HG02884 (cell line): ENCODE measurements around the gene HIRA.

Source experiments
- ATAC-seq: cut with Tn5 transposase; IDR thresholded peaks from one replicate; pipeline ENCODE4 v1.9.1; 2021; ENCODE audit warnings: mild to moderate bottlenecking, moderate library complexity; ENCODE audit not compliant: unreplicated experiment

Gene HIRA

DNA sequence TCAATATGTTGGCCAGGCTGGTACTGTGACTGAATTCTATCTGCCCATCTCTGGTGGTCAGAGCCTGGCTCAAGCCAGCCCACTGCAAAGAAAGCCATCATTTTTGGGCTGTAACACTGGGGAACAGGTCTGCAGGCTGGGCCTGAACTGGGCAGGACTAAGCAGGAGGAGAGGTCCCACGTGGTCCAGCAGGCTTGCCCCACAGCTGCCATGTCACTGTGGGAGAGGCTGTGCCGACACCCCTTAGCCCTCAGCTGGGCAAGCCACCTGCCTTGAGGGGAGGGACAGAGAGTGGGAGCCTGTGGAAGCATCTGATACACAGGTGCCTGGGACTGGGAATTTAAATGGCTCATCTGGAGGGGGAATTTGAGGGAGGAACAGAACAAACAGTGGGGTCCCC lies 73.3 kb downstream of the HIRA start:
- ATAC-seq: no peak

DNA sequence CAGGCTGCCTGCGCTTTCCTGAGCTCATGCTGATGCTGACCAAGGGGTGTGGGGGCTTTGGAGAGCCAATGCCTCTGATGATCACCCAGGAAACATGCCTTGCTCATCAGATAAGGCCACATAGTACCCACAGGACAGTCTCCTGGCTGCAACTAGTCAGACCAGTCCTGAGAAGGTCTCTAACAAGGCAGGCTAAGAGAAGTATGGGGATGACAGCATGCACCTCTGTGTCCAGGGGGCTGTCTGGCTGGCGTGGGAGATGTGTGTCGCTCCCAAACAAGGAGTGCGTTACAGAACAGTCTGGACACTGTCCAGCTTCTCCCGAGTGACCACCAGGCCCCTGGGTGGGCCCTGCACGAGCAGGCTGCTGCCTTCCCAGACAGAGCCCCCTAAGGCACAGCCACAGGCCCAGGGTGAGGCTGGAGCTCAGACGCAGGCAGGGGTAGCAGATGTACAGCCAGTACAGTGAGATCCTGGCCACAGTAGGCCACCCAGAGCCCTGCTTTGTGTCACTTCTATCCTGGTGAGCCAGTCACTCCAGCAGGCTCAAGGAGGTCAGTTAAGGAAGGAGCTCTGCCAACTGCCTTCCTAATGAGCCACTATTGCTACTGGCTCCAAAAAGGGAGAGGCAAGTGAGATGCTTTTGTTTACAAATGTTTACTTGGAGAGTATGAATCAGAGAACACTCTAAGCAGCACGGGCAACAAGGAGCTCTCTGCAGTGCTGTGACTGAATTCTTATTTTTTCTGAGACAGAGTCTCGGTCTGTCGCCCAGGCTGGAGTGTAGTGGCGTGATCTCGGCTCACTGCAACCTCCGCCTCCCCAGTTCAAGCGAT lies 74.0 kb downstream of the HIRA start:
- ATAC-seq: no peak

DNA sequence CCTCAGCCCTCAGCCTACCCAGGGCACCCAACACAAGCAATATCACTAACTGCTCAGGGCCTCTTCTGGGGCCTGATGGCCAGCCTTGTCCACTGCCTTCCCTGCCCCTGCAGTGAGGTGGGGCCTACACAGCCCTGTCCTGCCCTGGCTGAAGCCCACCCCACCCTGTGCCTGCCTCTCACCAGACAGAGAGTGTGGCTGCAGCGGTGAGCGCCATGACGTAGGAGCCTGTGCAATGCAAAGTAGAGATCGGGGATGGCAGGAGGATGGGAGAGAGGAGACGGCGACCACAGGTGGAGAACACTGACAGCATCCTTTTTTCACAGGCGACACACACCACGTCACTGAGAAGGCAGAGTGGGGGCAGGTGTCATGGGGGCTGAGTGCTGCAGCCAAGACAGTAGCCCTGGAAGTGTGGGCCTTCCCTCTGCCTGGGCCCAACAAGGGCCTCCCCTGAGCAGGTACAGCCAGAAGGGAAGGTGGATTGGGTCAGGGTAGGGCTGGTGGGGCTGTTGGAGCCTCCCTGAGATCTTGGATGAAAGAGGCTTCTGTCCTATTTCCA lies 74.7 kb downstream of the HIRA start:
- ATAC-seq: no peak

DNA sequence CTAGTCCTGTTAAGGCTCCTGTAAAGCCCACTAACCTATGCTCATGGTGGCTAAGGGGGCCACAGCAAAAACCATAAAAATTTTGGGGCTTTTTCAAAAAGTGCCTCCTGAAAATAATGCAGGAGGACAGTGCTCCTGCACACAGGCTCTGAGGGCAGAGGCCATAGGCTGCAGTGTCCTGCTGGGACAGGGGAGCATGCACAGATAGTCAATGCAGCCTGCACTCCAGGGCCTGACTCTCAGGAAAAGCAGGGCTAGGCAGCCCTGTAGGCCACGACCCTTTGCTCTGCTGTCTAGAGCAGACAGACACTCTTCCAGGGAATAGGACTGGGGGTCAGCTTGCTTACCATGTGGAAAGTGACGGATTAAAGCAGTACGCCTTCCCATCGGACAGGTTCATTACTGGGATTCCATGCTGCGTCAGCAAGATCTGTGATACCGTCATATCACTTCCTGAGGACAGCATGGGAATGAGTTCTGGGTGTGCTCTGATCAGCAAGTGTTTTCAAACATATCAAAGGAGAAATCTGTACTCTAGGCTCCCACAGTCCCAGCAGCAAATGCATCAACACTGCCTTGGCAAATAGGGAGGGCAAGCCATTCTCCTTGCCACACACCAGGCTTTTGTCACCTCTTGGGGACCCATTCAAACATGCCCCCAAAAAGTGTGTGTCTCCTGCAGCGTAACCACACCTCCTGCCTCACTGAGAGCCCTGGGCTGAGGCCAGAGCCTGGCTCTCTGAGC lies 75.9 kb downstream of the HIRA start:
- no peak for ATAC-seq

DNA sequence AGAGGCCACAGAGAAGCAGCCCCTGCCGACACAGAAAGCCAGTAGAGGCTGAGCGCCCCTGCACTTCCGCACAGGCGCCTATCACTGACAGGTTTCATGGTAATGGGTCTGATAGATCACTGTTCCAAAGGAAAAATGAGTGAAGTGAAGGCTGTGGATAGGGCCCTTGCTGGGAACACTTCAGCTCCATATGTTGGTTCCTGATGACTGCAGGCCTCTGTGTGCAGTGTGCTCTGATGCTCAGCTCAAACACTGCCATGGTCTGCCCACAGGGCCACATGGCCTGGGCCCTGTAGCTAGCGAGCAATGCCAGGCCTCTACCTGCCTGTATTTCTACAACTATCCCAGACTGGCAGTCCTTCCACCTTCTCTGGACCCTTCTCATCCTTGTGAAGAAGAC lies 77.3 kb downstream of the HIRA start:
- no peak for ATAC-seq

DNA sequence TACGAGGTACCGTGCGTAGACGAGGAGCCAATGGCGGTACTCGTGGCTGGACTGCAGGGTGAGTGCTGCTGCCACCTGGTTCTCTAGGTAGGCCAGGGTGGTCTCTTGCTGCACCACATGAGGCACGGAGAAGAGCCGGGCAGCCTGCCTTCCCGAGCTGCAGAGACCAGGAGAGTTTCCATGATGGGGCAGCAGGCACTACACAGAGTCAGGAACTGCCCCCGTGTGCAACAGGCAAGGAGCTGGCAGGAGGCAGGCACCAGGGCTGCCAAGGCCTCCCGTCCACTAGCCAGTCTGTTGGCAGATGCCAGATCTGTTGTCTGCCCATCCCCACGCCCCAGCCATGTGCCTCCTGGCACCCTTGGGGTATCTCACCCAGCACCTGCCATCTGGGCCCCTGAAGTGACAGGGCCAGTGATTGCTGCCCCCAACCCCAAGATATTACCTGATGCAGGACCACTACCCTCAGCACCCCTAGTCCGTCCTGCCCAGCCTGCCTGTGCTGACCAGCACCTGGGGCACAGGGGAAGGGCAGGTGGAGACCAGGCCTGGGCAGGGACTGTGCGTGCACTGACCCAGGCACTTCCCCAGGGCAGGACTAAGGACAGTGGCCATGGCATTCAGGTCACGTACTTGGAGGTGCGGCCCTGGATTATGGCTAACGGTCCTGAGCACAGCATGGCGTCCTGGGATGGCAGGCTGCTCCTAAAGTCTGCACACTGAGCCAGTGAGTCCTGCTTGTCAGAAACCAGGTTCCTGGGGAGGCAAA lies 78.0 kb downstream of the HIRA start:
- ATAC-seq: no peak

DNA sequence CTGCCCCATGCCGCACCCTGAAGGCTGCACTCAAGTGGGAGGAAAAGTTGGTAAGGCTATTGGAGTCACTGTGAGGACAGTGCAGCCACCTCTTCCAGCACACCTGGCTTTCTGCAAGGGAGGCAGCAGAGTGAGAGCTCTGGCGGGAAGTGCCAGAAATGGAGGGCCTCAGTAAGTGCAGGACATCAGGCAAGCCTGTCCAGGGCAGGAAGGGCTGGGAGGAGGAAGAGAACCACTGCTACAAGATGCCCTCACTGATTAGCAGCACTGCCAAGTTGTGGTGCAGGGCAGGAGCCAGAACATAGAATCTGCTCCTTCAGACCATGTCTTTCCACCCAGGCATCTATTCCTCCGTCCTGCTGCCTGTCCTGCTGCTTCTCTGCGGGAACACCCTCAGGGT lies 78.8 kb downstream of the HIRA start:
- ATAC-seq: no peak

DNA sequence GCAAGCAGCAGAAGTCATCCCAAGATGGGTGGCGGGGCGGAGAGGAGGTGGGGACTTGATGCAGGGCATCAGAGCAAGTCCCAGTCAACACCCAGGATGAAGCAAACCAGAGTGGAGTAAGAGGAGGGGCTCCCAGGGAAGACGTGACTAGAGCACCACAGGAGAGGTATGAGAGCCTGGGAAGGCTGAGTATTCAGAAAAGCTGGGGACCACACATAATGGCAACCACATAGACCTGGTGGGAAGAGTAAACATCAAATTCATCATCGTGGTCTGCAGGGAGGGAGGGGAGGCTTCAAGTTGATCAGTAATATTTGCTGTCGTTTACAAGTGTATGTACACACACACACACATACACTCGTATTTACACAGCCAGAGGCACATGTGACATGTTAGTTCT lies 79.3 kb downstream of the HIRA start:
- no peak for ATAC-seq

DNA sequence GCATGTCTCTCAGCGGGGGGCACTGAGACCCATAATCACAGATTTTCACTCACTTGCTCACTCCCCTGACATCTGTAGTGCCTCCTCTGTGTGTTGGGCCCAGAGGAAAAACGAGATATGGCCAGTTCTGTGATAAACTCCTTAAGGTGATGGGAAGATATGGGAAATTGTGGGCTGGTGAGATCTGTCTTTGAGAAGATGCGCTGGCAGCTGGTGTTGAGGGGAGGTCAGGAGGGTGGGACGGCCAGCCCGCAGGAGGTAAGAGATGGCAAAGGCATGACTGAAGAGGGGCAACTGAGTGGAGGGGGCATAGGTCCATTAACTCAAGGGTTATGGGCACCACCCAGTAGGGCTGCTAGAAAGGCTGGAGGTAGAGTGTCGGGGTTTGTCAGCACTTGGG lies 79.9 kb downstream of the HIRA start:
- no peak for ATAC-seq

DNA sequence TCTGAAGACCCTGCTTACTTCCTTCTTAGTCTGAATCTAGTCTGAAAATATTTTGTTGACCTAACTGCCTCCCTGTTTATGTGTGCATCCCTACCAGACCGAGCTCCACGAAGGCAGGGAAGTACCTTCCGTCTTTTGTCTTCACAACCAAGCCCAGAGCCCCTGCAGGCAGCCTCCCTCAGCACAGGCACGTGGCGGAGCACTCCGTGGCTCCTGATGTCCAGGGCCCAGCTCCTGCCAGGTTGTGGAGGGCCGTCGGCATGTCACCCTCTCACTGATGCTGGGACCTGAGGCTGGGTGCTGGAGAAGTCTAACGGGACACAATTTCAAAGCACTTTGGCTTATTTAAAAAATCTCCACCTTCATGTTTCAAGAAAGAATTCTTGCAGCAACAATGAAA lies 80.6 kb downstream of the HIRA start:
- ATAC-seq: no peak

DNA sequence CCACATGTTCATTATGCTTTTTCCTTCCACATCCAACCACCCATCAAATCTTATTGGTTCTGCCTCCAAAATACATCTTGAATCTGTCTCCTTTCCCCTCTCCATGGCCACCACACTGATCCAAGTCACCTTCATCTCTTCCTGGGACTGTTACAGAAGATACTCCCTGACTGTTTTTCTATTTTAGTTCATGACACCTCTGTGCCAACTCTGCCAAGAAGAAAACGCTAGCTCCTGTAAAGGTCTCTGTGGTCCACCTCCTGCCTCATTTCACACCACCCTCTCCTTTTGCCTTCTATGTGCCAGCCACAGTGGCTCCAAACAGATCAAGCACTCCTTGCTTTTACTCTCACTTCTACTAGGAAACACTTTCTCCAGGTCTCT lies 81.1 kb downstream of the HIRA start:
- no peak for ATAC-seq

DNA sequence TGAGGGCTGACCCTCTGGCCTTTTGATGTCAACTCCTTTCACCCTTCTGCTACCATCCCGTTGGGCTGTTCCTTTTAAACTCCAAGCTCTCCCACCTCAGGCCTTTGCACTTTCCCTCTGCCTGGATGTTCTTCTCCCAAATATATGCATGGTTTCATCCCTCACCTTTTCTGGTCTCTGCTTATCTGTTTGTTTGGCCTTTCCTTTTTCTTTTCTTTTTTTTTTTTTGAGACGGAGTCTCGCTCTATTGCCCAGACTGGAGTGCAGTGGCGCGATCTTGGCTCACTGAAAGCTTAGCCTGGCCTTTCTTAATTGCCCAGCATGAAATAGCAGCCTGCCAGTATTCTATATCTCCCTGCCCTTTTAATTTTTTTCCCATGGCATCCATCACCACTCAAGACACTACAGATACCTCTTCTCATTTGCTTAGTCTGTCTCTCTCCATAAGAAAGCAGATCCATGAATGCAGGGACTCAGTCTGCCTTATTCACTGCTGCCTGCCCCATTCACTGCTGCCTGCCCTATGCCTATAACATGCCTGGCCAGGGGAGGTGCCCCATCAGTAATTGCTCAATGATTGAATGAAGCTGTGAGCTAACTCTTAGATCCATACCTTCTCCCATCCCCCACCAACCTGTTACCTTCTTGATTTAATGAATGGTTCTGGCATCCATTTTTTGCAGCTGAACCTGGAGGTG lies 81.6 kb downstream of the HIRA start:
- ATAC-seq: no peak

DNA sequence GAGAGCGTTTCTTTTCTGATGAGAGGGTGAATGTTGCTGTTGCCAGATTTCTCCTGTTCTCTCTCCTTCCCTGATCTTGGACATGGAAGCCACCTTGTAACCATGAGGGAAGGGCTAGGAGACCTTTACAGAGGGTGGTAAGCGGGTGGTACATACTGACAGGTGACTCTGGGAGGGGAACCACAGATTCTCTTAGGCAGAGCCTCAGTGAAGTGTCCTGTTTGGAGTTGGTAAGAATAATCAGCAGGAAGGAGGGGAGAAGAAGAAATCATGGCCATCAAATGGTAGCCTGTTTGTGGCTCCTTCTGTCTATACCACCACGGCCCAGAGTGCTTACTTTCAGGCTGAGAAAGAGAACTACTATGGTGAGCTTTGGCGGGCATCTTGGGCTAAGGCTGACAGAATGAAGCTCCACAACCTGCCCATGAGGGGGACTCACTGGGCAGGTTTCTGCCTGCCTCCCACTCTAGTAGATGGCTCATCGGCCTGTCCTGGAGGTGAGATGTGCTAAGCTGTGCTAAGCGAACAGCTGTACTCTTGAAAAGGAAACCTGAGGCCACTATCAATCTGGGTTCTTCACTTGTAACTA lies 84.8 kb downstream of the HIRA start:
- no peak for ATAC-seq

DNA sequence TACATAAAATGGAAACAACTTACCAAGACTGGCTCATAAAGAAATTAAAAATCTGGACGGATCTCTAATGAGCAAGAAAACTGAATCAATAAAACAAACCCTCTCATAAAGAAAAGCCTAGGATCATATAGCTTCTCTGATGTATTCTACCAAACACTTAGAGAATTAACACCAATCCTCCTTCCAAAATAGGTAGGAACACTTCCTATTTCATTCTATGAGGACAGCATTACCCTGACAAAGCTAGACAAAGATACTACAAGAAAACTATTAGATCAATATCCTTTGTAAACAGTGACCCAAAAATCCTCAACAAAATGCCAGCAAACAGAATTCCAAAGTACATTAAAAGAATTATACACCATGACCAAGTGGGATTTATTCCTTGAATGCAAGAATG lies 87.1 kb downstream of the HIRA start:
- no peak for ATAC-seq

DNA sequence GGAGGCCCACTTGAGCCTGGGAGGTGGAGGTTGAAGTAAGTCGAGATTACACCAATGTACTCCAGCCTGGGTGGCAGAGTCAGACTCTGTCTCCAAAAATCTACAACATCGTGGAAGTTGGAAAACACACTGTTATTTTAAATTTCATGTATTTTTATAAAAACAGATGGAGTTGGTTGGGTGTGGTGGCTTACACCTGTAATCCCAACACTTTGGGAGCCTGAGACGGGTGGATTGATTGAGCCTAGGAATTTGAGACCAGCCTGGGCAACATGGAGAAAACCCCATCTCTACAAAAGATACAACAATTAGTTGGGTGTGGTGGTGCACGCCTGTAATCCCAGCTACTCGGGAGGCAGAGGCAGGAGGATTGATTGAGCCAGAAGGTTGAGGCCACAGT lies 88.1 kb downstream of the HIRA start:
- no peak for ATAC-seq

DNA sequence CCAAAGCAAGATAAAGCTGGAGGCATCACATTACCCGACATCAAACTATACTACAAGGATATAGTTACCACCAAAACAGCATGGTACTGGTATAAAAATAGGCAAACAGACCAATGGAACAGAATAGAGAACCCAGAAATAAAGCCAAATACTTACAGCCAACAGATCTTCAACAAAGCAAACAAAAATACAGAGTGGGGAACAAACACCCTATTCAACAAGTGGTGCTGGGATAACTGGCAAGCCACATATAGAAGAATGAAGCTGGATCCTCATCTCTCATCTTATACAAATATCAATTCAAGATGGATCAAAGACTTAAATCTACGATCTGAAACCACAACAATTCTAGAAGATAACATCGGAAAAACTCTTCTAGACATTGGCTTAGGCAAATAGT lies 90.0 kb downstream of the HIRA start:
- no peak for ATAC-seq

DNA sequence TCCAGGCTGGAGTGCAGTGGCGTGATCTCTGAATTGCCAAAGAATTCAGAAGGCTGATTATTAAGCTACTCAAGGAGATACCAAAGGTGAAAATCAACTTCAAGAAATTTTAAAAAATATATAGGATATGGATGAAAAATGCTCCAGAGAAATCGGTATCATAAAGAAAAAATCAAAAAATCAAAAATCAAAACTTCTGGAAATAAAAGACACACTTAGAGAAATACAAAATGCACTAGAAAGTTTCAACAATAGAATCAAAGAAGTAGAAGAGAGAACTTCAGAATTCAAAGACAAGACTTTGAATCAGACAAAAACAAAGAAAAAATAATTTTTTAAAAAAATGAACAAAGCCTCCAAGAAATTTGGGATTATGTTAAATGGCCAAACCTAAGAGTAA lies 94.4 kb downstream of the HIRA start:
- ATAC-seq: no peak

DNA sequence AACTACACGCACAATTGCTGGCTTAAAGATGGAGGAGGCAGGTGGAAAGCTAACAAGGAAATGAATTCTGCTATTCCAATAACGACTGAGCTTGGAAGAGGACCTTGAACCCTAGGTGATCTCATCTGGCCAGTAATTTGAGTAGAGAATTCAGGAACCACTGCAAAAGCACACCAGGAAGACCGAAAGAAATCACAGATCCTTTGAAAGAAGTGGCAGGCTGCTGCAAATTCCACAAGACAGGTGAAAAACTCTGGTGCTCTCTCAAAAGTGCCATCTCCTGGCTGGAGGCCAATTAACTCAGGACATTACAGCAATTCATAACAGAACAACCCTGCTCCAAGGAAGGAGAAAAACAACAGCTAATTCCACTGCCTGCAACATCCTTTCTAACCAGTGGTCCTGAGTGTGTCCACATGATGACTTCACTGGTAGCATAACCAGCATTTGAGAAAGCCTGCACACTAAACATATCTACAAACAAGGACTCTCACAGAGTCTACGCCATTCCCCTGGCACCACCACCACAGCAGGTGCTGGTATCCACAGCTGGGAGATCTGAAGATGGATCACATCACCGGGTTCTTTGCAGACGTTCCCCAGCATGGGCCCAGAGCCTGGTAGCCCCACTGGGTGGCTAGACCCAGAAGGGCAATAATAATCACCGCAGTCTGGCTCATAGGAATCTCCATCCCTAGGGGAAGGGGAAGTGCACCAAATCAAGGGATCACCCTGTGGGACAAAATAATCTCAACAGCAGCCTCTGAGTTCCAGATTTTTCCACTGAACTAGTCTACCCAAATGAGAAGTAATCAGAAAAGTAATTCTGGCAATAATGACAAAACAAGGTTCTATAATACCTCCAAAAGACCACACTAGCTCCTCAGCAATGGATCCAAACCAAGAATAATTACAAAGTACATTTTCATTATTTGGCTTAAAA lies 95.1 kb downstream of the HIRA start:
- no peak for ATAC-seq

DNA sequence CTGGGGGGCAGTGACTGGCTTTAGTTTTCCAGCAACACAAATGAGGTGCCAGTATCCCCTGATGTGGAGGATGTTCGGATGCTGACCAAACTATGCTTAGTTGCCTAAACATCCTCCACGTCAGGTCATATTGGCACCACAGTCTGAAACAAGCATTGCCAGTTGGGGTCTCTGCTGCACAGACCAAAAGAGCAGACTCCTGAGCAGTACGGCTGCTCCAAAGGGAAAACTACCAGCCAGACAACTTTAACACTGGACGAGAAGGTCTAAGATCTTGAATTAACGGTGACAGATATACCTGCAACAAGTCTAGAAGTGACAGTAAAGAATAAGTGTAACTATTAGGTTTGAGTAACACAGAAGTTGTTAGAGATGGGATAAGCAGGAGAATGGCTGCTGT lies 99.6 kb downstream of the HIRA start:
- no peak for ATAC-seq
